ENCODE results near the gene GSTO2. TPM values are rescaled to one million over a fixed set of nuclear protein-coding genes. Genes with fewer than 3 reads are reported as not detected.

Gene GSTO2
- total RNA-seq, 1 donor from 2014 or later: 1.2 TPM

- Mint-ChIP-seq H3K36me3 (ENCODE audit: low read depth, unreplicated experiment) (peaks cover 4% of the 10 kb centered on the region), H3K4me1 (ENCODE audit: low read depth, unreplicated experiment) (peaks cover 73% of the 10 kb centered on the region), H3K9me3 (ENCODE audit: unreplicated experiment) (peaks cover 2% of the 10 kb centered on the region), H3K27me3 (ENCODE audit: low read depth, unreplicated experiment) (no peaks in the 10 kb centered on the region), H3K27ac (ENCODE audit: unreplicated experiment) (peak overlapping the region; percentile 98), H3K4me3 (ENCODE audit: unreplicated experiment) (peak overlapping the region; percentile 48)
- H3K36me3 ChIP-seq (ENCODE audit: insufficient read depth, low read length): peaks cover 5% of the 10 kb centered on the region
- H3K27me3 ChIP-seq (ENCODE audit: insufficient read depth, low read length): no peaks in the 10 kb centered on the region
- no peak overlapping the region for H2AFZ ChIP-seq (ENCODE audit: low read depth, low read length)
- H4K20me1 ChIP-seq (ENCODE audit: insufficient read depth, low read length): peaks cover 84% of the 10 kb centered on the region
- H3K4me2 ChIP-seq (ENCODE audit: low read length): peak overlapping the region; percentile 87
- peak; percentile 56 for FAIRE-seq
- peaks cover 85% of the 10 kb centered on the region for H3K4me1 ChIP-seq (ENCODE audit: insufficient read depth, low read length)
- peak; percentile 97 for DNase-seq (ENCODE audit: low read depth)
- H3K9me3 ChIP-seq (ENCODE audit: insufficient read depth, low read depth, low read length): no peaks in the 10 kb centered on the region
- H3K9ac ChIP-seq (ENCODE audit: low read length): peak overlapping the region; percentile 95
- peaks cover 92% of the 10 kb centered on the region for H3K79me2 ChIP-seq (ENCODE audit: insufficient read depth, low read length)
- TF ChIP-seq CTCF (IDR thresholded peaks at IDR 0.05; ENCODE audit: insufficient read depth, low read depth, low read length): no peak
- TF ChIP-seq EZH2 (IDR thresholded peaks at IDR 0.05; ENCODE audit: insufficient read depth, low read length): no peak
- H3K4me3 ChIP-seq (ENCODE audit: insufficient read depth, low read depth, low read length): peak overlapping the region; percentile 42
- H3K27ac ChIP-seq (ENCODE audit: low read depth, low read length): peak overlapping the region; percentile 99
Observed at GRCh38 chr10:104328896-104329710, 60.1 kb downstream of the GSTO2 start.

- peak overlapping the region; percentile 99 for H3K27ac ChIP-seq (ENCODE audit: low read depth, low read length)
- peak overlapping the region; percentile 95 for H3K9ac ChIP-seq (ENCODE audit: low read length)
- Mint-ChIP-seq H3K27ac (ENCODE audit: unreplicated experiment) (peak overlapping the region; percentile 98), H3K27me3 (ENCODE audit: low read depth, unreplicated experiment) (no peaks in the 10 kb centered on the region), H3K4me3 (ENCODE audit: unreplicated experiment) (no peak overlapping the region), H3K36me3 (ENCODE audit: low read depth, unreplicated experiment) (peaks cover 4% of the 10 kb centered on the region), H3K4me1 (ENCODE audit: low read depth, unreplicated experiment) (peaks cover 73% of the 10 kb centered on the region), H3K9me3 (ENCODE audit: unreplicated experiment) (peaks cover 2% of the 10 kb centered on the region)
- peak overlapping the region; percentile 87 for H3K4me2 ChIP-seq (ENCODE audit: low read length)
- H4K20me1 ChIP-seq (ENCODE audit: insufficient read depth, low read length): peaks cover 84% of the 10 kb centered on the region
- DNase-seq (ENCODE audit: low read depth) (peak; percentile 87), FAIRE-seq (no peak)
- H3K9me3 ChIP-seq (ENCODE audit: insufficient read depth, low read depth, low read length): no peaks in the 10 kb centered on the region
- H3K27me3 ChIP-seq (ENCODE audit: insufficient read depth, low read length): no peaks in the 10 kb centered on the region
- TF ChIP-seq CTCF (IDR thresholded peaks at IDR 0.05; ENCODE audit: insufficient read depth, low read depth, low read length): no peak
- no peak for TF ChIP-seq EZH2 (IDR thresholded peaks at IDR 0.05; ENCODE audit: insufficient read depth, low read length)
- H3K4me3 ChIP-seq (ENCODE audit: insufficient read depth, low read depth, low read length): peak overlapping the region; percentile 33
- peaks cover 92% of the 10 kb centered on the region for H3K79me2 ChIP-seq (ENCODE audit: insufficient read depth, low read length)
- peaks cover 5% of the 10 kb centered on the region for H3K36me3 ChIP-seq (ENCODE audit: insufficient read depth, low read length)
- peaks cover 87% of the 10 kb centered on the region for H3K4me1 ChIP-seq (ENCODE audit: insufficient read depth, low read length)
- no peak overlapping the region for H2AFZ ChIP-seq (ENCODE audit: low read depth, low read length)
Observed at GRCh38 chr10:104329735-104330134, 60.8 kb downstream of the GSTO2 start.
